ENCODE measurements around the gene TRPV6.

The TRPV6 gene

DNA sequence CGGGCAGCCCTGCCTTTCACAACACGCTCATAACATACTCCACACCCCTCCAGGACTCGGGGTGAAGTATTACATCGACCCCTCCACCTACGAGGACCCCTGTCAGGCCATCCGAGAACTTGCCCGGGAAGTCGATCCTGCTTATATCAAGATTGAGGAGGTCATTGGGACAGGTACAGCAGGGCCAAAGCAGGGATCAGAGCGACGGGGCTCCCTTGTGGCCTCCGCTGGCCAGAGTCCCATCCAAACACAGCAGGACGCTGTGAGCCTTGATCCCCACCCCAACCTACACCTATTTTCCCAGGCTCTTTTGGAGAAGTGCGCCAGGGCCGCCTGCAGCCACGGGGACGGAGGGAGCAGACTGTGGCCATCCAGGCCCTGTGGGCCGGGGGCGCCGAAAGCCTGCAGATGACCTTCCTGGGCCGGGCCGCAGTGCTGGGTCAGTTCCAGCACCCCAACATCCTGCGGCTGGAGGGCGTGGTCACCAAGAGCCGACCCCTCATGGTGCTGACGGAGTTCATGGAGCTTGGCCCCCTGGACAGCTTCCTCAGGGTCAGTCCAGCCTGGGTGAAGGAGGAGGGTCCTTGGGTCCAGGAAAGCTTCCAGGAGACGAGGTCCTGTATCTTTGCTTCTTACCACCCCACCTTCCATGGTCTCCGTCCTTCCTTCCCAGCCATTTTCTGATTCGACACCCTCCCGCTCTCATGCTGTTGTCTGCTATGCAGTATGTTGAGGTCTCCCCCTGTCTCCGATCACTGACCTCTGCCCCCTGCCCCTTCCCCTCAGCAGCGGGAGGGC is 17.2 kb downstream of the TRPV6 start:
- no peak for DNase-seq (ENCODE audit: low spot score)

DNA sequence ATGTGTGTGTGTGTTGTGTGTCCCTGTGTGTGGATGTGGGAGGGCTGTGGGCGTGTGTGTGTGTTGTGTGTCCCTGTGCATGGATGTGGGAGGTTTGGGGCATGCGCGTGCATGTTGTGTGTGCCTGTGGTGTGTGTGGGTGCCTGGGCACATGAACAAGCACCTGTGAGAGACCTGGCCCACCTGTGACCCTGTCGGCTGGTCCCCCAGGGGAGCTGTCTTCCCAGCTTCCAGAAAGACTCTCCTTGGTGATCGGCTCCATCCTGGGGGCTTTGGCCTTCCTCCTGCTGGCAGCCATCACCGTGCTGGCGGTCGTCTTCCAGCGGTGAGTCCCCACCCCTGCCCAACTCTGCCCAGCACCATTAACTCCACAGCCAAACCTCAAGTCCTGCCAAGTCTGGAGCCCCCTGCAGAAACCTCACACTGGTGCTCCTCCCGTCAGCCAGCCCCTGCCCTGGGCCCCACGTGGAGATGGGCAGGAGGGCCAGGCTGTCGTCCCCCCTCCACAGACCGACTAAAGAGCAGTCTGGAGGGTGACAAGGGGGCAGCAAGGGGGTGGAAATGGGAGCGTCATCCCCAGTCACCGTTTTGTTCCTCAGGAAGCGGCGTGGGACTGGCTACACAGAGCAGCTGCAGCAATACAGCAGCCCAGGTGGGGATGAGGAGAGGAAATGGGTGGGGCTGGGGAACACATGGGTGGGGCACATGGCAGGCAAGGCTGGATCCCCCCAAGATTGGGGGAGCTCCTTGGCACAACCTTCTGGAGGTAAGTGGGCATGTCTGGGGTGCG is 18.0 kb downstream of the TRPV6 start:
- no peak for DNase-seq (ENCODE audit: low spot score)

DNA sequence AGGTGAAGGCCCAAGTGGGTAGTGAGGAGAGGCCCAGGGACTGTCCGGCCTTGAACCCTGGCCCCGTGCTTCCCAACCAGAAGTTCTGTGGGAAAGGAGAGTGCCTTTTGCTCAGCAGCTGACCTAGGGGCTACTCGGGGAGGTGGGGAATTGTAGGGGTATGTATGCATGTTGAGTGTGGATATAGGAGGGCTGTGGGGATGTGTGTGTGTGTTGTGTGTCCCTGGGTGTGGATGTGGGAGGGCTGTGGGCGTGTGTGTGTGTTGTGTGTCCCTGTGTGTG is 18.5 kb downstream of the TRPV6 start:
- DNase-seq (ENCODE audit: low spot score) = no peak

DNA sequence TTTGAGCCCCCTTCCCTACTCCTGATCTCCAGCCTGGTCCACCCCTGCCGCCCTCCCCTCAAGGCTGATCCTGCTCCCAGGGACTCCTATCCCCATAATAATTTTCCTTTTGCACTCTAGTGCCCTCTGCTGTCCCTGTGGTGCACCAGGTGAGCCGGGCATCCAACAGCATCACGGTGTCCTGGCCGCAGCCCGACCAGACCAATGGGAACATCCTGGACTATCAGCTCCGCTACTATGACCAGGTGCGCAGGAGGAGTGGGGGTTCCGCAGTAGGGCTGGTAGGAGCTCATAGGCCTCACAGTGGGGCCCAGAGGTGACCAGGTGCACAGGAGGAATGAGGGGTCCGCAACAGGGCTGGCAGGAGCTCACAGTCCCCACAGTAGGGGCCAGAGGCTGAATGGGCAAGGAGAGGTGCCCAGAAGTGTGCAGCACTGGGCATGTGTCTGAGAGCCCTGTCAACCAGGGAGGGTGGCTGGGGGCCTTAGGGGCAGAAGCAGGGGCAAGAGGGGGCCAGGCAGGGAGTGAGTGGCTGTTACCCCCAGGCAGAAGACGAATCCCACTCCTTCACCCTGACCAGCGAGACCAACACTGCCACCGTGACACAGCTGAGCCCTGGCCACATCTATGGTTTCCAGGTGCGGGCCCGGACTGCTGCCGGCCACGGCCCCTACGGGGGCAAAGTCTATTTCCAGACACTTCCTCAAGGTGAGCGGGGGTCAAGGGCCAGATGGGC is 19.0 kb downstream of the TRPV6 start:
- peak; percentile 63 for DNase-seq (ENCODE audit: low spot score)

DNA sequence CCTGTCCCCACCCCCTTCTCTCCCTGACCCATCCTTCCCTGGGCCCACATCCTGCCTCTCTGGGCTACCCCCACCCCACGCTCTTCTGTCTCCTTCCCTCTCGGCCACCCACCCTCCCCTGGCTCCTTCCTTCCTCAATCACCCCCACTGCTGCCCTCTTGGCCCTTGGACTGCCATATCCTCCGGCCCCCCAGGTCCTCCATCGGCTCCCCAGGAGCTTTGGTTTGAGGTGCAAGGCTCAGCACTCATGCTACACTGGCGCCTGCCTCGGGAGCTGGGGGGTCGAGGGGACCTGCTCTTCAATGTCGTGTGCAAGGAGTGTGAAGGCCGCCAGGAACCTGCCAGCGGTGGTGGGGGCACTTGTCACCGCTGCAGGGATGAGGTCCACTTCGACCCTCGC is 19.8 kb downstream of the TRPV6 start:
- DNase-seq (ENCODE audit: low spot score) = no peak

DNA sequence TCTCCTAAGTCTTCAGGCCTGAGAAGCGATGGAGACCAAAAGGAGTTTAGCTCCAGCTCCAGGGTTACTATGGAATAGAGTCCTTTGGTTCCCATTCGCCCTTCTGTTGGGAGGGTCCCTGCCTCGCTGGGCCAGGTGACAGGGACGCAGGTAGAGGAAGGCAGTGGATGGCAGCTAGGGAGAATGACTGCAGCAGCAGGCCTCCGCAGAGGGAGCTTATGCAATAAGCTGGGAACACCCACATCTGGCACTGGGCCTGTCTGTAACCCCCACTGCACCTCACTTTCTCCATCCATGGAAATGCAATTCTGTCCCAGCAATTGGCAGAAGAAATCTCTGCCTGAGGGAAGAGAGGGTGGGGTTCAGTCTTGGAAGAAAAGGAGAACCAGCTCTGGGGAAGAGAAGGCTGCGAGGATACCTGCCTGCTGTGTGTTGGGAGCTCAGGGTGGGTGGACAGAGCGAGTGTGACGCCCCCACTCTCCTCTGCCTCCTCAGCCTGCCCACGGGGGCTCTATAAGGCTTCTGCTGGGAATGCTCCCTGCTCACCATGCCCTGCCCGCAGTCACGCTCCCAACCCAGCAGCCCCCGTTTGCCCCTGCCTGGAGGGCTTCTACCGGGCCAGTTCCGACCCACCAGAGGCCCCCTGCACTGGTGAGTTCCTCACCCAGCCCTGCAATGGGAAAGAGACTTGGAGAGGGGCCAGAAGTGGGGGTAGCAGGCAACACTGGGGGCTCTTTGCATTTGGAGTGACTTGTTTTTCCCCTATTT is 20.4 kb downstream of the TRPV6 start:
- DNase-seq (ENCODE audit: low spot score) = no peak

DNA sequence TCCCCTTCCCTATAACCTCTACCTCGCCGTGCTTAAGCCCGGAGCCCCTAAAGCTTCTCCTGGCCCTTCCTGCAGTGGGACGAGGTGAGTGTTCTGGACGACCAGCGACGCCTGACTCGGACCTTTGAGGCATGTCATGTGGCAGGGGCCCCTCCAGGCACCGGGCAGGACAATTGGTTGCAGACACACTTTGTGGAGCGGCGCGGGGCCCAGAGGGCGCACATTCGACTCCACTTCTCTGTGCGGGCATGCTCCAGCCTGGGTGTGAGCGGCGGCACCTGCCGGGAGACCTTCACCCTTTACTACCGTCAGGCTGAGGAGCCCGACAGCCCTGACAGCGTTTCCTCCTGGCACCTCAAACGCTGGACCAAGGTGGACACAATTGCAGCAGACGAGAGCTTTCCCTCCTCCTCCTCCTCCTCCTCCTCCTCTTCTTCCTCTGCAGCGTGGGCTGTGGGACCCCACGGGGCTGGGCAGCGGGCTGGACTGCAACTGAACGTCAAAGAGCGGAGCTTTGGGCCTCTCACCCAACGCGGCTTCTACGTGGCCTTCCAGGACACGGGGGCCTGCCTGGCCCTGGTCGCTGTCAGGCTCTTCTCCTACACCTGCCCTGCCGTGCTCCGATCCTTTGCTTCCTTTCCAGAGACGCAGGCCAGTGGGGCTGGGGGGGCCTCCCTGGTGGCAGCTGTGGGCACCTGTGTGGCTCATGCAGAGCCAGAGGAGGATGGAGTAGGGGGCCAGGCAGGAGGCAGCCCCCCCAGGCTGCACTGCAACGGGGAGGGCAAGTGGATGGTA is 21.5 kb downstream of the TRPV6 start:
- no peak for DNase-seq (ENCODE audit: low spot score)

DNA sequence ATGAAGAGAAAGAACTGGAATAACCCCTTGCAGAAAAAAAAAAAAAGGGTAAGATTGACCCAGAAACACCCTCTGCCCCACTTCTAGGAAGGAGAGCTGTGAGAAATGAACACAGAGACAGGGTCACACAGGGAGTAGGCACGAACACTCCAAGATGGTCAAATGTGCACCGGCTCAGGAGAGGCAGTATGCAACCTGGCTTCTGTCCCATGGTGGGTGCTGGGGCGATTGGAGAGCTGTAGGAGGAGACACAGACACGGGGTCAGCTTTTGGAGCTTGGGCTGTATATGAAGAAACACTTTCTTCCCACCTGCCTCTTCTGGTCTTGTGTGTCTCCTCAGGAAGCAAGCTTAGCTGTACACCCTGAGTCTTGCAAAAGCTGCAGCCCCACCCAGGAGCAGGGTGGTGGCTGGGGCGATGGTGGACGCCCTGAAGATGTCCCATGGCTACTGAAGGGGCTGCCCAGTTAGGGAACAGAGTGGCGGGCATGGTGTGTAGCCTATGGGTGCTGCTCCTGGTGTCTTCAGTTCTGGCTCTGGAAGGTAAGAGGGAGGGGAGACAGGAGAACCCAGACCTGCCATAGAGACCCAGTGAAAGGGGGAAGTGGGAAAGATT is 22.7 kb downstream of the TRPV6 start:
- no peak for DNase-seq (ENCODE audit: low spot score)

DNA sequence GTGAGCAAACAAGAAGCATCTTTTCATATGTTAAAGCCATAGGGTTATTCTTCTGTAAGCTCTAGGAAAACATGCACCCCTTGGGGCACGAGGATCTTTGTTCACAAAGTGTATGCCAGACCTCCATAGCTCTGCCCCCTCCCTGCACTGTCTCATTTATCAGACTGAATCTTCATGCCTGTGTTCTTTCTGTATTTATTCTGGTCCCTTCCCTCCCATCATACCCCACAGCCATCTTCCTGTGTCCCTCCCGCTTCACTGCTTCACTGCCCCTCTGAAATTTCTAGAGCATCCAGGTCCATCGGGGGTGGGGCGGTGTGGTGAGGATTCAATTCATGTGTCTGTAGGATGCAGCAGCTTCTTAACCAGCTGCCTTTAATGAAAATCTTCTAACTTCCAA is 23.2 kb downstream of the TRPV6 start:
- no peak for DNase-seq (ENCODE audit: low spot score)

DNA sequence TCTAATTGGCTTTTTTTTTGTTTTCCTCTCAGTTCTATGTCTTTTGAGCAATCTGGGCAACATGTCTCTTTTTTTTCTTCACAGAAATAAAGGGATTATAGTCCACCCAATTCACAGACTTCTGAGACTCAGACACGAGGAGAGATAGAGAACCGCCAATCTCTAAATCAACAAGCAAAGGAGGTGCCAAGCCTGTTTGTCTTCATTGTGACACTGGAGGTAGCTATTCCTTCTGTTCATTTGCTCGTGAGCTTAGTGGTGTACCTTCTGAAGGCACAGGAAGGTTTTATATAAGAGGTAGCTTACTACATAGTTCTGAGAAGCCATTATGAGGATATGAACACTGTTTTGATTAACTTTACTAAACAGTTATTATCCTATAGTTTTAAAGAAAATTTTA is 24.6 kb downstream of the TRPV6 start:
- DNase-seq (ENCODE audit: low spot score) = no peak

DNA sequence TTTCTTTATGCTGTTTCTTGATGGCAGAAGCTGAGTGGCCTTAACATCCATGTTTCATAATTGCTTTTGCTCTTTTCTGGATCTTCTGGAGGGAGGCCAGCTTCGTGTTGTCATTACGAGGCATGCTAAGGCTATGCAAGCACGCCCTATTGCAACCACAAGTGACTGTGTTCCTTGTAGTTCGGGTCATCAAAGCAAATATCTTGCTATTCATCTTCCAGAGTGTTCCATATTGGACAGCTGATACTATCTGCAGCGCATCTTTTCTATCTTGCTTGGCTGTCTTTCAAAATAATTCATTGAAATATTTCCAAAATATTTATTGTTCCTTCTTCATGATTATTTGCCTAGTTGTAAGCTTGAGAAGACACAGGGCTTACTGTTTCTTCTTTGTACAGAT is 25.7 kb downstream of the TRPV6 start:
- DNase-seq (ENCODE audit: low spot score) = no peak

DNA sequence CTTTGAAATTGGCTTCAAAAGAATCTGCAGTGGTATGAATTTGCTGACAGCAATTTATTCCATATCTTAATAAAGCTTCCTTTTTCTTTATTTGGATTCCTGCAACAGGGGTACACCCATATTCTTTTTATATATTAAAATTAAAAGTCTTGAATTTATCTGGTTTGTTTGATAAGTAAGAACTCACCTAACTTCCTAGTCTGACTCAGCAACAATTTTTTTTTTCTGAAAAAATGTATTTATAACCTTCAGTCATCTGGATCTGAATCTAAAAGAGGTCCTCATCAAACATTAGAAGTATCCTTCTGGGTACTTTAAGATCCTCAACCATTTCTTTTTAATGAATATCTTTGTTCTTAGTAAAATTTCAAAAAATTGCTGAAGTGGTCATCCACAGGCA is 26.1 kb downstream of the TRPV6 start:
- no peak for DNase-seq (ENCODE audit: low spot score)

DNA sequence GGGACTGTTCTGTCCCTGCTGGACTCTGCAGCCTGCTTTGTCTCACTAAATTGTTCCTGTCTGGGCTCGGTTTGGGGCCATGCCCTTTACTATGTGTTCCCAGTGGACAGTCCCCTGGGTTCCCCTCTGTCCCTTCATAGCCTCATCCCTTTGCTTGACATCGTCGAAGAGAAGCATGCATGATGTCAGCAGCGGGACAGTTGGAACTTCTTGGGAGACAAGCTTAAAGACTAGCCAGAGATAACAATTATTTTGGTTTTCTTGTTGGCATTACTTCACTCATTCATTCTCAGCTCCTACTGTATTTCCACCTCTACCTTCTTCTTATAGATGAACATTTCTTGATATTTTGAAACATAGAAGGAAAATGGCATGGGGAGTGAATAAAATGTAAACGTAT is 27.9 kb downstream of the TRPV6 start:
- no peak for DNase-seq (ENCODE audit: low spot score)

DNA sequence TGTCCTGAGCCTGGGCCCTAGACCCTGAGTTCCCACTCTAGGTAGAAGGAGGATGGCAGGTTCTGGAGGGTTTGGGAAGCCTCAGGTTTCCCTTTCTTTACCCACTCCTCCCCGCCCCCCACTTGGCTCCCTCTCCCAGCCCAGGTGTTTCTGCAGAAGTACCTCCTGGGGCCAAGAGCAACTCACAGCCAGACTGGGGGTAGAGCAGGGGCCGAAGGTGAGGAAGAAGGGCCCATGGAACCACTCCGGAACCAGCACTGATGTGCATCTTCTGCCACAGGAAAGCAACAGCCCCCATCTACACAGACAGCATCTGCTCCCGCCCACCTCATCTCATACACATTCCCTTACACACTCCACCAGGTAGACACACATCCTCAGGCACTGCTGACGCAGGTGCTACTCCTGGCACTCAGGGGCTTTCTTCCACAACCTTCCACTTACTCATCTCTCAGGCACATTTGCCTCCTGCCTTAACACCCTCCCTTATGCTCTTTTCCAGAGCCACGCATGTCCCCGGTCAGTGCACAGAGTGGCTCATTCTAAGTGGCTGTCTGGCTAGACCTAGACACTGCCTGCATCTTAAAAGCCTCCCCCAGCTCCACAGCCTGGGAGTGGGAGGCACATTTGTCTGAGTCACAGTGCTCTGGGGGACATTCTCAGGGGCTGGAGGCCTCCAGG is 28.8 kb downstream of the TRPV6 start:
- DNase-seq (ENCODE audit: low spot score) = no peak

DNA sequence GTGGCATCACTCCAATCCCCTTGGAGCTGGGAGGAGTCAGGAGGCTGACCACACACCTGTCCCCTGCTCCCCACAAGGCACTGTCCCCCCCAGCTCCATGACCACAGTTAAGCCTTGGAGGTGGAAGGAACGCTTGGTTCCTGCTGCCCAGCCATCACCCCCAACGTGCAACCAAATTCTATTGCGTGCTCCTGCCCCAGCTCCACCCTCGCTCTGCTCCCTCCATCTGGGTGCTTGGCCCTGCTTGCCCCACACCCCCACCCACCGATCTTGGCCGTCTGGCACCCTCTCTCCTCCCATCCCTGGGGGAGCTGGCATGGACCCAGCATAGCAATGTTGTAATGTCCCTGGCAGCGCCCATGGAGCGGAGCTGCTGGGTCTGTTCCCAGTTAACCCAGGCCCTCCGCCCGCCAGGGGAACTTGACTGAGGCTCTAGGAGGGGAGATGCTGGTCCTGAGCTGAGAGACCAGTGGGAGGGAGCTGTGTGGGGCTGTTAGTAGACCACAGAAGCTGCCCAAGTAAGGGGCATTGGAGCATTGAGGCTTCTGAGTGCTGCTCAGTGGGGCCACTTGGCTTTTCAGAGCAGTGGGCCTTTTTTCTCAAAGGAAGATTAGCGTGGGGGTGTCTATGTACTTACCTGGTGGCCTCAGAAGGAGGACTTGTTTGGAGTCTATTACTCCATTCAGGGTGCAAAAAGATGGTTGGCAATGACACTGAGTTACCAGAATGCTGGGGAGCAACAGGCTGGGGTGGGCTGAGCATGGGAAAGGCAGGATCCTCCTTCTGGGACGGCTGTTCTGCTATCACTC is 29.6 kb downstream of the TRPV6 start:
- peak; percentile 33 for DNase-seq (ENCODE audit: low spot score)

DNA sequence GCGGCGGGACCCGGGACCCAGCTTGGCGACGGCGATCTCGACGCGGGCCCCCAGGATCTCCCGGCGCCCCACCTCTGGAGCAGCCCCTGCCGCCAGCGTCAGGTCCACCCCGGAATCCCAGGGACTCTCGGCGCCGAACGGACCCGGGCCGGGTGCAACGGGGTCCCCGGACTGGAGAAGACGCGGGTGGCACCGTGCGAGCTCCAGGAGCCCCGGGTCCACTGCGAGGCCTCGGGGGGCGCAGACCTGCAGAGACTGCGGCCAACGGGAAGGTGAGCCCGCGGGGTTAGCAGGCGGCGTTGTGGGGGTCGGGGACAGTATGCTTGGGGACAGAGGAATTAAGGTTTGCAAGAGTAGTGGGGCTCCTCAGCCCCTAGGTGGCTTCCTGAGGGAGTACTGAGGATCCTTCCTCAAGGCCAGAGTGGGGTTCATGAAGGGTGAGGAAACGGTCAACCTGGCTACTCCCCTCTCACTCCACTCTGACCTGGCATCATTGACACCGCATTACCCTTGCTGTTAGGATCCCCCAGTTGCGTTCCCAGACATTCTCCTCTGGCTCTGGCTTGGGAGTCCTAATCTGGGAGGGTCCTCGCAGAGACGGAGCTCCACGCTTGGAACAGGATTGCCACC is 30.3 kb downstream of the TRPV6 start:
- no peak for DNase-seq (ENCODE audit: low spot score)

DNA sequence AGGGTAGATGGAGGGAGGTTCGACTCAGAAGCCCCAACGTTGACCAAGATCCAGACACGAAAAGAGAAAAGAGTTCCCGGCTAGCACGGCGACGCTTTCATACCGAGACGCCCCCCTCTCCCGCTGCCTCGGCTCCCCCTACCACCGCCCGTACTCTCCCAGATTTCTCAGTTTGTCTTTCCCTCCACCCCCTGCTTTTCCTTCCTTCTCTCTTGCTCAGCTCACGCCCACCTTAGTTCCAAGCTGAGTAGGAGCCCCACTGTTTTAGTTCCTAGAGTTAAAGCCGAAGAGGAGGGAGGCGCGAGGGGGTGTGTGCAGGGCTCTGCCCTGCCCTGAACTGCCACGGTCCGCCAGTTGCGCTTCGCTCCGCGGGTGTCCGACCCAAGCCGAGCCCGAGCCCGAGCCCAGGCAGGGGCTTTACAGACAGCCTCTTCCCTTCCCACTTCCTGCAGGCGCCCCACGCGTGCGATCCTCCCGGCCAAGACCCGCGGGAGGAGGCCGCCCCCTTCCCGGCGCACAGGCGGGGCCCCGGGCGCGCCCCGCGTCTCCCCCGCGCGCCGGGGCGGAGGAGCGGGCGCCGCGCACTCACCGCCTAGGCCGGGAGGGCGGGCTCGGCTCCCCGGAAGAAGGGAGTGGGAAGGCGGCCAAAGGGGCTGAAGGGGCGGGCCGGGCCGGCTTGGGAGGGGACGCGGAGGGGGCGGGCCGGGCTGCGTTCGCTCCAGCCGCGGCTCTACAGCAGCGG is 31.0 kb downstream of the TRPV6 start, which contains the start of gene EPHB6:
Gene EPHB6, plus strand, starts transcription at position 705 of the 742 bp plus-strand sequence. CDS start 8,152 bp downstream, outside the sequence.
- DNase-seq (ENCODE audit: low spot score) = peak; percentile 83

DNA sequence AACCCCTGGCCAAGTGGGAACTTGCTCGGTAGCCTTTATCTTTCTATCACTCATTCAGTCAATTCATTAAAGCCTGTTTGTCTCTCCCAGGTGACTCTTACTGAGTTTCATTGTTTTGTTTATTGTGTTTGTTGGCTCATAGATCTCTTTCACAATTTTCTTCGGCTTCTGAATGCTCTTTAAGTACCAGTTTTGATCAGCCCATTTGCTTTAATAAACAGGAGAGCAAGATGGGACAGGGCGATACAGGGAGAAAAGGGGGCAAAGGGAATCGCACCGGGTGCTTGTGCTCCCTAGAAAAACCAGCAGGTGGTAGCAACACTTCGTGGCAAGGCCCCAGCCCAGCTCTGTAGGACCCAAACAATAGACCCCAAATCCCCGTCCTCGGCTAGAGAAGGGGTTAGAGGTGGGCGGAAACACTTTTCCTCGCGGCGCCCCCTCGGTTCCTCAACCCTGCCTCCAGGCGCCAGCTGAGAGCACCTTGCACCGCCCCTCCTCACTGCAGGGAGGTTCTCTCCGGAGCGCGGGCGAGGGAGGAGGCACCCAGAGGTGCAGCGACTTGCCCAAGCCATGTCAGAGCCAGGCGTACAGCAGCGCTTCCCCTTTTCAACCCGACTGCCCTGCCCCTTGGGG is 31.7 kb downstream of the TRPV6 start:
- peak; percentile 85 for DNase-seq (ENCODE audit: low spot score)
